ENCODE results near the gene NRIP2.

- TF ChIP-seq CTCF (conservative IDR thresholded peaks at IDR 0.05 in 1 of 2, IDR thresholded peaks at IDR 0.05 in 1 of 2; ENCODE audit: low read depth in 1 of 2, low read length in 2 of 2) (no peak), EZH2 (IDR thresholded peaks at IDR 0.05; ENCODE audit: low read length, missing control alignments) (no peak)
These were observed 7.9 kb downstream of the NRIP2 start for GRCh38 chr12:2826721-2827515.

Measured in fibroblast of lung (primary cell).